ENCODE results near the gene FAM83G.

Gene FAM83G

DNA sequence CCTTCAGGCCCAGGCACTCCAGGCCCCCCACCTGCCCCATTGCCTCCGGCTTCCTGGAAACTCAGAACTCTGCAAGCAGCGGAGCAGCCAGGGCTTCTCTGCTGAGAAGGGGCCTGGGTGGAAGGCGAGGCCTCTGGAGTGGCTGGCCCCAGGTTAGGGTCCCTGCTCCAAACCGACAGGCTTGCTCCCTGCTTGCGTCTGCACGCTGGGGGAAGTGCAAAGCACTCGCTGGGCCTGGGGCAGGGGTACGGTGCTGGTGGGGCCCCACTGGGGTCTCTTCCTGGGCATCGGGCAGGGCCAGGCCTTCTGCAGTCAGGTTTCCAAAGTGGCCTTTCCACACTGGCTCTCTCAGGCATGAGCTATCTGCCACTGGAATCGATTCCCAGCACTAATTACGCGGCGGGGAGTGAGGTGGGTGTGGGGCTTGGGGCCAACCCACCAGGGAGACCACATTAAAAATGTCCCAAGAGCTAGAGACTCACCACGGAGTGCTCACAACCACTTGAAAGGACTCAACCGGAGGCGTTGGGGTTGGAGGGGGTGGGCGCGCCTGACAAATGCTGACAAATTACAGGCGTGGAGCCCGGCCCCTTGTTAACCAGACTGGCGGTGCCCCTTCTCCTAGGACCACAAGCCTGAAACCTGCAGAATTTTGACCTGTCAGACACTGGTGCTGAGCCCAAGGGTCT is 17.9 kb downstream of the FAM83G start:
- no peak for DNase-seq

DNA sequence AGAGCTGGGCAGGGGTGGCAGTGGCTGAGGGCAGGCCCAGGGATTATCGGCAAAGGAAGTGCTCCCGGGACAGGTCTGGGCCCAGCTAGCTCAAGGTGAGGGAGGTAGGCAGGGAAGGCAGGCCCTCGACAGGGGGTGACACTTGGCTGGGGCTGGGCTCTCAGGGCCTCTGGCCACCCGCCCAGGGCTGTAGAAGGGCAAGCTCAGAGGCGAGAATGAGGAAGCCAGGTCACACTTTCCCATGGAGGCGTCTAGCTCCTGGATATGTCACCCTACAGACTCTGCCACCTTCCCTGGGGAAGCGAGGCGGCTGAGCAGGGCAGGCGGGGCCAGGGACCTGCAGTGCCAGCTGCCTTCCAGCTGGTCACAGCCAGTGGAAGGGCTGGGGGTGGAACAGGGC is 19.1 kb downstream of the FAM83G start:
- DNase-seq, result no peak

DNA sequence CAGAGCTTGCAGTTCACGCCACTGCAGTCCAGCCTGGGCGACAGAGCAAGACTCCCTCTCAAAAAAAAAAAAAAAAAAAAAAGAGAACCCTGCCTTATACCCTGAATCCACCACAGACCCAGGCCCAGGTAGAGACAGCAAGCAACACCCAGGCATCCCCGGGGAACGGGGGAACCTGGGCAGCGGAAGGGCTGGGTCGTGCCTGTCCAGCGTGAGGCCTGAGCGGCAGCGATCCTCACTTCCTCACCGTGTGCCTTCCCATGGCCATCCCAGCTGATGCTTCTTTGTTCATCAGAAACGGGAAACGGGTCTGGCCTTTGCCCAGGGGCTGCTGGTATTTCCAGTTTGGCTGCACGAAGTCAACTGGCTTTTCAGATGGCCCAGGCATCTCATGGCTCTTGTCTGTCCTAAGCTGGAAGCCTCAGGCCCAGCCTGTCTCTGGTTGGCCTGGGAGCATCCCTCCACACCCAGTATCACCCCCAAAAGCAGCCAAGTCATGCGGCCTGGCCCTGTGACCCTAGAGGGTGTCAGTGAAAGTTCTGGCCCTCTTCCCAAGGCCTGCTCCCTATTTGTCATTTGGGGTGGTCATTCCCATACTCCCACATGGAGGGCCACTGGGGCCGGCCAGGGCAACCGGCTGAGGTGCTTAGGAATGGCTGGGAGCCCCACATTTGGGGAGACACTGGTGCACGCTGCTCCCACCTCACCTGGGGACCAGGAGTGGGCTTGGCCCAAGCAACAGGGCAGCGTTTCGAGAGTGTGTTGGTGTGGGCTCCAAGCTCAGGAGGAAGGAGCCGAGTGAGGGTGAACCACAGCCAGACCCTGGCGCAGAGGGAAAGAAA is 20.1 kb downstream of the FAM83G start:
- no peak for DNase-seq

DNA sequence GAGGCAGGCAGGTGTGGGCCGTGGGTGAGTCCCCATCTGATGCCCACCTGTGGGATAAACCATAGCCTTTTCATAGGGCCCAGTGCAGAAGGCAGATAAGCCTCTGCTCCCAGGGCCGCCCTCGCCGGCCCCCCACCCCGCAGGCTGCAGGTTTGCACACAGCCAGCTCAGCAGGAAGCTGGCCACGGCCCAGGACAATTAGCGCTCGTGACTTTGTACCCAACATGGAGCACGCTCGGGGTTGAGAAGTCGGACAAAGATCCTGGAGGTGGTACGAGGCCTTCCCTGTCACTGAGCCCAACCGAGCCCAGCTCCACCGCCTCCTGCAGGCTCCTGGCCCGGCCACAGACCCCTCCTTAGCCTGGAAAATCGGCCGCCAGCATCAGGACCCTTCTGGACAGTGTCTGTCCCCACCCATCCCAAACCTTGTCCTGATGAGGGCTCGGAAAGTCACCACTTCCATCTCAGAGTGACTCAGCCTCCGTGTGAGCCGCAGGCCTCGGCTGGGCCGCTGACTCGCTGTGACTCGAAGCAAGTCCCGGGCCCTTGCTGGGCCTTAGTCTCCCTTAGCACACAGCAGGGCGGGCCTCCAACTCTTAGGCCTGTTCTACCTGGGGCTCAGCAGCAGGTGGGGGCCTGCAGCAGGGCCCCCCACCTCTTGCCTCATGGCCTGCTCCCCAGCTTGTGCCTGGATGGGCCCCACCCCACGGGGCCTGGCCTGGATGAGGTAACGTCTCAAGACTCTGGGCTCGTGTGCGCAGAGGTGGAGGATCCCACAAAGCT is 22.7 kb downstream of the FAM83G start:
- DNase-seq, result no peak

DNA sequence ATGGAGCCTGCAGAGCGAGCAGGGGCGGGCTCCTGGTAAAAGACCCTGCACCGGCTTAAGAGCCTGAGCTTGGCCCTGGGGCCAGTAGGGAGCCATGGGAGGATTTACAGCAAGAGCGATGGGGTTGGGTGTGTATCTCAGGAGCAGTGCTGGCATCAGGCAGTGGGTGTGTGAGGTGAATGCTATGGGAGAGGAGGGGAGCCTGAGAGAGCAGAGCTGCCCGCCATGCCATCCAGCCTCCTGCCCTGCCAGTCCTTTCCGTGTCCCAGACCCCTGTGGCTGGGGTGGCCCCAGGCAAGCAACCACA is 23.3 kb downstream of the FAM83G start:
- no peak for DNase-seq

DNA sequence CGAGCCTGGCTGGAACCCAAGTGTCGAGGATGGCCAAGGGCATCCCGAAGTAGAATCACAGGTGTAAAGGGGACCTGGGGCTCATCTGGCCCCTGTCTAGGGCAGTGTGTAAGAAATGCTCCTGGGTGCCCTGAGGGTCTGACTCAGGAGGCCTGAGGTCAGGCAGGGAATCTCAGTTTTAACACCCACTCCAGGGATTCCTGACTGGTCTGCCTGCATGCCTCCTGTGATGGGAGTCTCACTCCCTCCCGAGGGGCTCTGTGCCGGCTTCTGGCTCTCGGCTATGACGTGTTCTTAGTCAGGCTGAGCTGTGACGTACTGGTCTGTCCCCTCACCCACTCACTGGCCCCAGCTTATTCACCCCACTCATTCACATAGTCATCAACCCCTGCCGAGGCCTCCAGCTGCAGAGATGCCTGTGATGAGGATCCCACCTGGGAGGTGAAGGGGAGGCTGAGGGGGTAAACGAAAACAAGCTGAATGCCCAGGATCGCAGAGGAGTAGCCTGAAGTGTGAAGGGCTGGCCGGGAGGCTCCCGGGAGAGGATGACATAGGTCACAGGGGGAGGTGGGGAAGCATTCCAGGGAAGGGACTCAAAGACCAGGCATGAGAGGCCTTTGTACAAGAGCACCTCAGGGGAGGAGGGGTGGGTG is 23.8 kb downstream of the FAM83G start:
- no peak for DNase-seq

DNA sequence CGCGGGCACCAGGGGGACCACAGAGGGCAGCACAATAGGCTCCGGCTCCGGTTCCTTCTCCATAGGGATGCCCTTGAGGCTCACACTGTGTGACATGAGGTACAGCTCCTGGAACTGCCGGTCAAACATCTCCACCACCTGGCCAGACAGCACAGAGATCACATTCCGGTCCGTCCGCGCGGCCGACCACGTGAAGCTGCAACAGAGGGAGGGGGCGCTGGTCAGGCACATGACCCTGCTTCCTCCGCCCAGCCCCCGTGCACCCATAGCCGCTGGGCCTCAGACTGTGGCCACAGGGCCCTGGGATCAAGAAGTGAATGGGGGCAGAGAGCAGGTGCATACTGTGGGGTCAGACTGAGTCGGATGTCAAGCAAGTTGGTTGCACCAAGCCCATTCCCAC is 25.9 kb downstream of the FAM83G start:
- no peak for DNase-seq

DNA sequence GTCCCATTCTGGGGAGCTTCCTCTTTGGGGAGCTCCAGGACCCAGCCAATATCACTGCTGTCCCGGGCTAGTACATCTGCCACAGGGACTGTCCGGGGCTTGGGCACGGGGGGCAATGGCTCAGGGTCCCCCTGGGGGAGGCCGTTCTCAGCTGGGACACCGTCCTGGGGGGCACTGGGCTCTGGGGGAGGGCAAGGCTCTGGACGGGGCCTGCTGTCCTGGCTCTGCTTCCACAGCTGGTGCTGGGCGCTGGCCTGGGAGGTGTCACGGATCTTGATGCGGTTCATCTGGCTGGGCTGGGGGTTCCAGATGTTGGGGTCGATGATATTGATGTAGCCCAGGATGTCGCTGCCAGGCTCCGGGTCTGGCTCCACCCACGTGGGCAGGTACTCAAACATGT is 26.5 kb downstream of the FAM83G start:
- DNase-seq, result no peak

DNA sequence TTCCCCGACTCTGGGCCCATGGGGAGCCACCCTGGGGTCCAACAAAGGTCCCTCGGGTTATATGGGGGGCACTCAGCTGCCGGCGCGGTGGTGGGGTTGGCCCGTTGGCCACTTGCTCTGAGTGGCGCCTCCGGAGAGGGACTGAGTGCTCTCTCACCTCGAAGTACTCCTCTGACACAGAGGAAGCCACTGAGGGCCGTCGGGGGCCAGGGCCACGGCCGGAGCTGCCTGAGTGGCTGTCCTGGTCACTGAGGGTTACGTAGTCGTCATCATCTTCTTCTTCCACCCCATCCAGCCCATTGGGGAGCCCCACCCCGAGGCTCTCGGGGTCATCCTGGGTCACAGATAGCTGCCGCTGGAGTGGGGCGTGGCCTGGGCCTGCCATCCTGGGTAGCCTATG is 26.9 kb downstream of the FAM83G start:
- DNase-seq, result no peak

DNA sequence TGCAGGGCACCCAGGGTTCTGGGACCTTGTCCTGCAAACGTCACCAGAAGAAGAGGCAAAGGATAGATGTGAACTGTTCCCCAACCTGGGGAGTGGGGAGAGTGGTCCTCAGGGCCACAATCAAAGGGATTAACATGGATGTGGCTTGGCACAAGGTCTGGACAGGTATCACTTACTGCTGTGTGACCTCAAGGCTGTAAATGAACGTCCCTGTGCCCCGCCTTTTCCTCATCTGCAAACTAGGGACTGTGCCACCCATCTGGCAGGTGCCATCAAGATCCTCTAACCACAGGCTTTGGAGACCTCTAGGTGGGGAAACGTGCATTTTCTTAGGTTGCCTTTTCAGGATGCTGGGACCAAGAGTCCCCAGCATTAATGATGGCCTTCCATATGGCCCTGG is 27.5 kb downstream of the FAM83G start:
- DNase-seq, result no peak

DNA sequence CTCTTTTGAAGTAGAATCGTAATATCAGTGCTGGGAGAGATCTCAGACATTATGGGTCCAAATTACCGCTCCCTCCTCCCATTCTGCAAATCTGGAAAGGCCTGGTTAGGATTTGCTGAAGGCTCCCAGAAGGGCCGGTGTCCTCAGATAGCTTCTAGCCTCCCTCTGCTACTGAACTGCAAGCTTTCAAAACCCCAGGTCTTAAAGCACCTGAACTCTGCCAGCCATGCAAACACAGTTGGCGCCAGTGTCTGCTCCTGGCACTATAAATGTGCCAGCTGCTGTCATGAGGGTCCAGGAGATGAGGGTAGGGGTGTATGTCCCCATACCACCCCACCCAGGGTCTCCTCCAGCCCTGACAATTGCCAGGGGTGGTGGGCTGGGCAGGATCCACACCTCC is 28.4 kb downstream of the FAM83G start:
- no peak for DNase-seq

DNA sequence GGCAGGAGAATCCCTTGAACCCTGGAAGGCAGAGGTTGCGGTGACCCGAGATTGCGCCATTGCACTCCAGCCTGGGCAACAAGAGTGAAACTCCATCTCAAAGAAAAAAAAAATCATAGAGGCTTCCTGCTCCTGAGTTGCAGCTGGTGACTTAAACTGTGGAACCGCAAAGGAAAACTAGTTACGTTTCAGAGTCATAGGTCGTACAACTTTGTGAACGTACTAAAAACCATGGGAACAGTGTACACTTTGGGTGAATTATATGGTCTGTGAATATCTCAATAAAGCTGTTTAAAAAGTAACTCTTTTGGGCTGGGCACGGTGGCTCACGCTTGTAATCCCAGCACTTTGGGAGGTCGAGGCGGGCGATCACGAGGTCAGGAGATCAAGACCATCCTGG is 29.0 kb downstream of the FAM83G start:
- DNase-seq, result no peak

DNA sequence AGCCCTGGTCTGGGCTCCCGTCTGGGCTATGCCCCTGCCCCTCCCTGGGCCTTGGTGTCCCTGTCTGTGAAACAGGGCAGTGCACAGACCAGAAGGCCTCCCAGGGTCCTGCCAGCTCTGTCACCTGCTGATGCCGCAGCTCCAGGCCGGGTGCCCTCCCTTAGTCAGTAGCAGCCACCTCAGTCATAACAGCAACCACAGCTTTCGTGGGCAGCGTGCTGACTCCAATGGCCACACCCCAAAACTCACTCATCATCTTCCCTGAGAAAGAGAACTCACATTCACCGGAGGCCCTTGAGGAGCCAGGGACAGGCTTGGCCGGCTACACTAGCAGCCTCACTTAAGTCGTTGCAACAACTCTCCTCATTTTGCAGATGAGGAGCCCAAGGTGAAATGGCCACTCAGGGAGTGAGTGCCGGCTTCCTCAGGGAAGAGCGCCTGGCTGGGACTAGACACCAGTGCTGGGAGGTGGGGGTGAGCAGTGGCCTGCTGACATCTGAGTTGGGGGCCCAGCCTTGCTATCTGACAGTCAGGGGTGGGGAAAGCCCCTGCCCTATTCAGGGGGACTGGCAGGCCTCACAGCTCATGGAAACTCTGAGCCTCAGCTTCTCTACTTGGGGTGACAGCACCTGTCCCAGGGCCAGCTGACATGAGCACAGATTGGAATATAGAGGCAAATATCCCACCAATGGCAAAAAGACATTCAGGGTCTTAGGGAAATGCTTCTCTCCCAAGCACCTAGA is 30.0 kb downstream of the FAM83G start:
- peak; percentile 25 to 41 for DNase-seq

DNA sequence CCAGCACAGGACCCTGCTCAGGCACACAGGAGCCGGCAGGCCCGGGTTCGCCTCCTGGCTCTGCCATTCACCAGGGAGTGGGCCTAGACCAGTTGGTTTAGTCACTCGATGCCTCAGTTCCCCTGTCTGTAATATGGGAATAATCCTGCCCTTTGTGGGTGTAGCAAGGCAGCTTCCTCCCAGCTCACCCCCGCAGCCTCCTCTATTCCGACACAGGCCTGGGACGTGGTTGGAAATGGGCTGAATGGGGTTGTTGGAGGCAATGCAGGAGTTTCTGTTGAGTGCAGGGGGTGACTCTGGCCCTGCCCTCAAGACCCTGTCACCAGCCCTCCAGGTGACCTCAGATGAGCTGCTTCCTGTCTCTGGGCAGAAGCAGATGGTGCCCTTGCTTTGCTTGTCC is 32.8 kb downstream of the FAM83G start:
- no peak for DNase-seq

DNA sequence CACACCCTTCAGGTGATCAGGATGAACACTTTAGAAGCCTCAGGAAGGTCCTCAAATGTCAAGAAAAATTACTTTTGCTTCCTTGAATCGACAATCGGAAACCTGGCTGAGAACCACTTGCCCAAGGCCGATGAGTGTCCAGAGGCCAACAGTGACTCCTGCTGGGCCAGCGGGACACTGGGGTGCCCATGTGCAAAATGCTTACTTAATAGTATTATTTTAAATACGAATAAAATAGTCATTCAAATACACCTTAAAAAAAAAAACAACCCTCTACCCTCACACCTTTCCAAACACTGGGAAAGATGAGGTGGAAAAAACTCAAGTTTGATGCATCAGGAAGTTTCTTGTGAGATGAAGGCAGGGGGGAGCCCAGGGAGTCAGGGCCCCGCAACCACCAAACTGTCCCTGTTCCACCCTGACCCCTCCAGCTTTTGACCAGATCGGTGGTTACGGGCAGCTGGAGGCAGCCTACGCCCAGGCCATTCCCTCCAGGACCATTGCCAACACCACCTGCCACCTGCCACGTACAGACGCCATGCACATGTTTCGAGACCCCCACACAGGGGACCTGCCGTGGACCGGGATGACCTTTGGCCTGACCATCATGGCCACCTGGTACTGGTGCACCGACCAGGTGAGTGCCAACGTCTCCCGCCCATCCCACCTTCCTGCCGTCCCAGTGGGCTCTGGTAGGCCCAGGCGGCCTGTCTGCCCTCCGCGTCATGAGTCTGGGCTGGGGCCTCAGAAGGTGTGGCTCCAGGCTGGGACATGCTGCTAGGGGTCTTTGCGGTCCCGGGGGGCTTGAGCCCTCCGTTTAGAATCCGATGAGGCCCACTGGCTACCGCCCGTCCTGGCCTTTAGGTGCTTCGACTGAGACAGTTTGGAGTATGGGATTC is 33.7 kb downstream of the FAM83G start:
- DNase-seq, result no peak

DNA sequence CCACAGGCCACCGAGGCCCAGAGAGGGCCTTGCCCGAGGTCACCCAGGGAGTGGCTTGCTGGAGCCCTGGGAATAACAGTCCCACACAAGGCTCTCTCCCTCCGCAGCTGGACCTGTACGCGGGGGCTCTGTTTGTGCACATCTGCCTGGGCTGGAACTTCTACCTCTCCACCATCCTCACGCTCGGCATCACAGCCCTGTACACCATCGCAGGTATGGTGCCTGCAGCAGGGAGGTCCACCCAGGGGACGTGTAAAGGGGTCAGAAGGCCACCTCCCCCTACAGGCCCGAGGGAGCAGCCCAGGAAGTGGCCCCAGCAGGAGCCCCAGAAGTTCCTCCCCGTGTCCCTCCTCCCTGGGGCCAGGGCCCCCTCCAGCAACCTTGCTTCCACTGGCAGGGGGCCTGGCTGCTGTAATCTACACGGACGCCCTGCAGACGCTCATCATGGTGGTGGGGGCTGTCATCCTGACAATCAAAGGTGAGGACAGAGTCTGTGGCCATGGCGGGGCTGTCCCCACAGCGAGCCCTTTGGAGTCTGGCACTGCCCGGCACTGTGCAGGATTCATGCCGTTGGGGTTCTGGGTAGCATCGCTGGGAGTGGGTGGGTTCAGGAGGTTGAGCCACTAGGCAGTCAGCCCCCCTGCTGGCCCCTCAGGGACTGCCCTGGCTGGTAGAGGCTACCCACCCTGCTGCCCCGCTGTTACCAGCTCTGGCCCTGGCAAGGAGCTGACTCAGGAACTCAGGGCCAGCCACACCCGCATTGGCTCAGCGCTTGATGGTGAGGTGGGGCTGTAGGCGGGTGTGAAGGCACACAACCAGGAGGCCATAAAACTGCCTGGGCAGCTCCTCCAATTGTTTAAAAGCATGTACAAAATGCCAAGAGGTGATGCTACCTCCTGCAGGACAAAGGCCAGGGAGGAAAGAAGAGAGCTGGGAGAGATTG is 35.3 kb downstream of the FAM83G start:
- DNase-seq, result no peak

DNA sequence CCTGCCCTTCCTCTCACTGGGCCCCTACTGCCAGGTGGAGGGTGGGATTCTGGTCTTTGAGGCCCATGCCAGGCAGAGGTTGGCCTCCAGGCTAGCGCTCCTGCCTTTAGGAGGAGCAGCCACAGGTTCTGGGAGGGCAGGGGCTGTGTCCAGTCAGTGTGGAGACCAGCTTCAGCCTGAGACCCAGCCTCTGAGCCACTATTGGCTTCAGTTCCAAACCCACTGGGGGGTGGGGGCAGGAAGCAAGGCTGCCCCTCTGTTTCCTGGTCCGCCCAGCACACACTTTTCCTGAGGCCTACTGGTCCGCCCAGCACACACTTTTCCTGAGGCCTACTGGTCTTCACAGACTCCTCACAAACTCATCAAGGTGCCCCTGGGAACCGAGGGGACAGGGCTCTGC is 36.2 kb downstream of the FAM83G start:
- no peak for DNase-seq

DNA sequence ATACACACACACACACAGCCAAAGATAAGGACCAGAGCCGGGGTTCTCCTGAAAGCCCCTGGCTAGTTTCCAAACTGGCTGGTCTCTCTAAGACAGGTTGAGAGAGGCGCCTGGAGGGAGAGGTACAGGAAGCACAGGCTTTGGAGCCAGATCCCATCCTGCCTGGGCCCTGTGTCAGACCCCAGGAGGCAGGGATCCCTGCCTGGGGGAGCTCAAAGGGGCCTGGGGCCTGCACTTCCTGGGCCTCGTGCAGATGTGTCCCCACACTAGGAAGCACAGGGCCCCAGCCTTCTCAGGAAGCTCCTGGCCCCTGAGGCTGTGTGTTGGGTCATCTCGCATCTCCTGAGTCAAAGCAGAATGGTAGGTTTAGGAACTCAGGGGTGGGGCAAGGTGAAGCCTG is 36.6 kb downstream of the FAM83G start:
- DNase-seq, result no peak

DNA sequence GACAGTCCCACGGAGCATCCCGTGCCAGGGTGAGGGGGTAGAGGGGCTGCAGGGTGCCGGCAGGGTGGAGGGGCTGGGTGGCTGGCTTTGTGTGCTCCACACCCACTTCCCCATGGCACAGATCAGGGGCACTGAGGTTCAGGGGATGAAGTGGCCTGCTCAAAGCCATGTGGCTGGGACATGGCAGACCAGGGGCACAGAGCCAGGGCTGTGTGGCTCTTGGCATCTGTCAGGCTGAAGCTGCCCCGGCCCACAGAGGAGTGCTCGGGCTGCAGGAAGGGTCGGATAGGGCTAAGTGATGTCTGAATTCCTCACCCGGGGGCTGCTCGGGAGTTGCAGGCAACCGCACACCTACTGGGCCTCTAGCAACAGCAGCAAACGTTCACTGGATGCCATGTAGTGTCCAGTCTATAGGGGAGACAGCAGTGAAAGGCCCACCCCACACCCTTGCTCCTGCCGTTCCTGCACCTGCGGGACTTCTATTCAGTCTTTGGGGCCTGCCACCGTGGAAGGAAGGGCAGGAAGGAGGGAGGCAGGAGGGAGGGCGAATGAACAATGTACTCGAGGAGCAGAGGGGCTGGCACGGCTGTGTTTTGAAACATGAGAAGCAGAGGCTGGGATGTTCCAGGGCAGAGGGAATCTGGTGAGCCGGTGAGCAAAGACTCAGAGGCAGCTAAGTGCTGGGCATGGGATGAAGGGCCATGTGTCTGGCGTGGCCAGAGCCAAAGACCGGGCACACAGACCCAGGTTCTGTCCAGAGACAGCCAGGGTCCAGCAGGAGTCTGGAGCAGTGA is 37.5 kb downstream of the FAM83G start:
- DNase-seq, result no peak
